ENCODE data around the gene C12orf76. TPM values are rescaled to one million over a fixed set of nuclear protein-coding genes. Genes with fewer than 3 reads are reported as not detected.

Gene C12orf76
- total and polyA plus RNA-seq, 9 of the 15 experiments (the other 6 are each of a cell fraction or from before 2014, with no cell fraction given), result 6.3 to 38.6 (median 12.3) TPM

- TF ChIP-seq, protein P1, sequence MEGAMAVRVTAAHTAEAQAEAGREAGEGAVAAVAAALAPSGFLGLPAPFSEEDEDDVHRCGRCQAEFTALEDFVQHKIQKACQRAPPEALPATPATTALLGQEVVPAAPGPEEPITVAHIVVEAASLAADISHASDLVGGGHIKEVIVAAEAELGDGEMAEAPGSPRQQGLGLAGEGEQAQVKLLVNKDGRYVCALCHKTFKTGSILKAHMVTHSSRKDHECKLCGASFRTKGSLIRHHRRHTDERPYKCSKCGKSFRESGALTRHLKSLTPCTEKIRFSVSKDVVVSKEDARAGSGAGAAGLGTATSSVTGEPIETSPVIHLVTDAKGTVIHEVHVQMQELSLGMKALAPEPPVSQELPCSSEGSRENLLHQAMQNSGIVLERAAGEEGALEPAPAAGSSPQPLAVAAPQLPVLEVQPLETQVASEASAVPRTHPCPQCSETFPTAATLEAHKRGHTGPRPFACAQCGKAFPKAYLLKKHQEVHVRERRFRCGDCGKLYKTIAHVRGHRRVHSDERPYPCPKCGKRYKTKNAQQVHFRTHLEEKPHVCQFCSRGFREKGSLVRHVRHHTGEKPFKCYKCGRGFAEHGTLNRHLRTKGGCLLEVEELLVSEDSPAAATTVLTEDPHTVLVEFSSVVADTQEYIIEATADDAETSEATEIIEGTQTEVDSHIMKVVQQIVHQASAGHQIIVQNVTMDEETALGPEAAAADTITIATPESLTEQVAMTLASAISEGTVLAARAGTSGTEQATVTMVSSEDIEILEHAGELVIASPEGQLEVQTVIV (CRISPR knock-in tag; IDR thresholded peaks at IDR 0.05; ENCODE audit: borderline replicate concordance), result no peak
- TF ChIP-seq SRF (CRISPR knock-in tag; IDR thresholded peaks at IDR 0.05) (no peak), CEBPG (CRISPR knock-in tag; IDR thresholded peaks at IDR 0.05) (no peak), CEBPG (tag; conservative IDR thresholded peaks at IDR 0.05 in 1 of 2, IDR thresholded peaks at IDR 0.05 in 1 of 2) (peak in 1 of 2 experiments; percentile 35; a peak in 1 of 4 replicates), NFYB (IDR thresholded peaks at IDR 0.05; ENCODE audit: extremely low read depth, insufficient read length) (peak; percentile 73), ZNF274 (IDR thresholded peaks at IDR 0.05; ENCODE audit: borderline replicate concordance, low read depth, low read length) (no peak), SLC30A9 (CRISPR knock-in tag; IDR thresholded peaks at IDR 0.05) (no peak), FOXP1 (CRISPR knock-in tag; IDR thresholded peaks at IDR 0.05) (no peak; the same call in 1 of the 2 replicates), ZNF146 (CRISPR knock-in tag; IDR thresholded peaks at IDR 0.05; ENCODE audit: unreplicated experiment) (no peak), PHB2 (IDR thresholded peaks at IDR 0.05; ENCODE audit: low read depth) (no peak), WHSC1 (IDR thresholded peaks at IDR 0.05; ENCODE audit: low read length) (no peak), POLR2B (IDR thresholded peaks at IDR 0.05; ENCODE audit: low read depth, partially characterized antibody) (no peak), NCOA1 (IDR thresholded peaks at IDR 0.05; ENCODE audit: low read depth) (no peak), SMC3 (conservative IDR thresholded peaks at IDR 0.05; ENCODE audit: insufficient read depth, low read depth, low read length) (0 out of 2 replicates have a peak, but pooled peaks have one; percentile 3), DIDO1 (tag; IDR thresholded peaks at IDR 0.05; ENCODE audit: low read depth) (no peak), ZKSCAN1 (IDR thresholded peaks at IDR 0.05; ENCODE audit: low read depth, low read length) (no peak), RHOXF2B (CRISPR knock-in tag; conservative IDR thresholded peaks at IDR 0.05) (no peak), MTA1 (IDR thresholded peaks at IDR 0.05; ENCODE audit: borderline replicate concordance) (peak; percentile 15; the same call in 1 of the 2 replicates)
- TF ChIP-seq, protein P2, sequence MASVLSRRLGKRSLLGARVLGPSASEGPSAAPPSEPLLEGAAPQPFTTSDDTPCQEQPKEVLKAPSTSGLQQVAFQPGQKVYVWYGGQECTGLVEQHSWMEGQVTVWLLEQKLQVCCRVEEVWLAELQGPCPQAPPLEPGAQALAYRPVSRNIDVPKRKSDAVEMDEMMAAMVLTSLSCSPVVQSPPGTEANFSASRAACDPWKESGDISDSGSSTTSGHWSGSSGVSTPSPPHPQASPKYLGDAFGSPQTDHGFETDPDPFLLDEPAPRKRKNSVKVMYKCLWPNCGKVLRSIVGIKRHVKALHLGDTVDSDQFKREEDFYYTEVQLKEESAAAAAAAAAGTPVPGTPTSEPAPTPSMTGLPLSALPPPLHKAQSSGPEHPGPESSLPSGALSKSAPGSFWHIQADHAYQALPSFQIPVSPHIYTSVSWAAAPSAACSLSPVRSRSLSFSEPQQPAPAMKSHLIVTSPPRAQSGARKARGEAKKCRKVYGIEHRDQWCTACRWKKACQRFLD (CRISPR knock-in tag; IDR thresholded peaks at IDR 0.05), result peak; percentile 97
- TF ChIP-seq, protein P3, sequence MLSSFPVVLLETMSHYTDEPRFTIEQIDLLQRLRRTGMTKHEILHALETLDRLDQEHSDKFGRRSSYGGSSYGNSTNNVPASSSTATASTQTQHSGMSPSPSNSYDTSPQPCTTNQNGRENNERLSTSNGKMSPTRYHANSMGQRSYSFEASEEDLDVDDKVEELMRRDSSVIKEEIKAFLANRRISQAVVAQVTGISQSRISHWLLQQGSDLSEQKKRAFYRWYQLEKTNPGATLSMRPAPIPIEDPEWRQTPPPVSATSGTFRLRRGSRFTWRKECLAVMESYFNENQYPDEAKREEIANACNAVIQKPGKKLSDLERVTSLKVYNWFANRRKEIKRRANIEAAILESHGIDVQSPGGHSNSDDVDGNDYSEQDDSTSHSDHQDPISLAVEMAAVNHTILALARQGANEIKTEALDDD (IDR thresholded peaks at IDR 0.05), result no peak
- TF ChIP-seq, protein P4, sequence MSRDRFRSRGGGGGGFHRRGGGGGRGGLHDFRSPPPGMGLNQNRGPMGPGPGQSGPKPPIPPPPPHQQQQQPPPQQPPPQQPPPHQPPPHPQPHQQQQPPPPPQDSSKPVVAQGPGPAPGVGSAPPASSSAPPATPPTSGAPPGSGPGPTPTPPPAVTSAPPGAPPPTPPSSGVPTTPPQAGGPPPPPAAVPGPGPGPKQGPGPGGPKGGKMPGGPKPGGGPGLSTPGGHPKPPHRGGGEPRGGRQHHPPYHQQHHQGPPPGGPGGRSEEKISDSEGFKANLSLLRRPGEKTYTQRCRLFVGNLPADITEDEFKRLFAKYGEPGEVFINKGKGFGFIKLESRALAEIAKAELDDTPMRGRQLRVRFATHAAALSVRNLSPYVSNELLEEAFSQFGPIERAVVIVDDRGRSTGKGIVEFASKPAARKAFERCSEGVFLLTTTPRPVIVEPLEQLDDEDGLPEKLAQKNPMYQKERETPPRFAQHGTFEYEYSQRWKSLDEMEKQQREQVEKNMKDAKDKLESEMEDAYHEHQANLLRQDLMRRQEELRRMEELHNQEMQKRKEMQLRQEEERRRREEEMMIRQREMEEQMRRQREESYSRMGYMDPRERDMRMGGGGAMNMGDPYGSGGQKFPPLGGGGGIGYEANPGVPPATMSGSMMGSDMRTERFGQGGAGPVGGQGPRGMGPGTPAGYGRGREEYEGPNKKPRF (IDR thresholded peaks at IDR 0.05; ENCODE audit: low read depth, low read length), result no peak
These were observed 31.4 kb upstream of the C12orf76 start (continued) for GRCh38 chr12:110079477-110080400.

Measured in K562 (cell line).